ENCODE results near the gene ATP11C.
"Not testable (repeated sequence)": the region's sequence is repeated elsewhere in the genome, so short reads cannot be mapped to it uniquely, and the experiment has no call there.

Gene ATP11C

DNA sequence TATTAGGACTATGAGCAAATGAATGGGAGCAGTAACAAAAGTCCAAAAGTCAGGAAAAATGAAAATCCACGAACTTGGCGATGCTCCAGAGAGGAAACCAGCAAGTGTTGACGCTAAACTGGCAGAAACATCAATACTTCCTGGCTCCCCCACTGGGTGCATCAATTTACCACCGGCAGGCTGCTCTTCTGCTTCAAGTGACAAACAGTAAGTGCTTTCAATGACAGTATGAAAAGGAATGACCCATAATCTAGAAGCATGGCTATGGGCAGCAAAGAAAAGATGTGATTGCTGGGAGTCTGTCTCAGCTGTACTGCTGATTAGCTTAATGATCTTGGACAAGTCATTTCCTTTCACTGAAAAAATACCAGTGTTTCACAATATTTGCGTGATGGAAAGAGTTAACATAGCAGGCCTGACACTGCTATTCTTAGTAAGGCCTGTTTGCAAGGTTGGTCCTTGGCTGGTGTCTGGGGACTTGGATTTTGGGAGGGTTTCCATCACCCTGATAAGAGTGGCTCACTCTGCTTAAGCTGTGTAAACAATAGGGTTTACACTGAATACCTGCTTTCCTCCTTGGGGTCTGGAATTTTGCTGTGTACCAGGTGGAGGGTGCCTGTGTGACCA, 8.7 kb downstream of the ATP11C start:
- no peak for DNase-seq

DNA sequence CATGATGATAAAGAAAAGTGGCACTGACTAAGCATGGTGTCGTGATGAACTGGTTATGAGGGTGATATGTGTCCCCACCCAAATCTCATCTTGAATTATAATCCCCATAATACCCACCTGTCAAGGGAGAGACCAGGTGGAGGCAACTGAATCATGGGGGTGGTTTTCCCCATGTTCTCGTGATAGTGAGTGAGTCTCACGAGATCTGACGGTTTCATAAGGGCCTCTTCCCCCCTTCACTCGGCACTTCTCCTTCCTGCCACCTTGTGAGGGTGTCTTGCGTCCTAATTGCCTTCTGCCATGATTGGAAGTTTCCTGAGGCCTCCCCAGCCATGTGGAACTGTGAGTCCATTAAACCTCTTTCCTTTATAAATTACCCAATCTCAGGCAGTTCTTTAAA, 11.7 kb downstream of the ATP11C start:
- not testable (repeated sequence) for DNase-seq

DNA sequence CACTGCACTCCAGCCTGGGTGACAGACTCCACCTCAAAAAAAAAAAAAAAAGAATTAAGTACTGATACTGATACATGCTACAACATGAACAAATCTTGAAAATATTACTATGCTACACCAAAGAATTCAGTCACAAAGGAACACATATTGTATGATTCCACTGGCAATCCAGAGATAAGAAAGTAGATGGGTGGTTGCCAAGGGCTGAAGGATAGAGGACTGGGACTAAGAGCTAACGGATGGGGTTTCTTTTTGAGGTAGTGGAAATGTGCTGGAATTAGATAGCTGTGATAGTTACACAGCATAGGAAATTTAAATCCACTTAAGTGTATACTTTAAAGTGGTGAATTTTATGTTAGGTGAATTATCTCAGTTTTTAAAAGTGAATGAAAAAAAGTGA, 12.5 kb downstream of the ATP11C start:
- no peak for DNase-seq

DNA sequence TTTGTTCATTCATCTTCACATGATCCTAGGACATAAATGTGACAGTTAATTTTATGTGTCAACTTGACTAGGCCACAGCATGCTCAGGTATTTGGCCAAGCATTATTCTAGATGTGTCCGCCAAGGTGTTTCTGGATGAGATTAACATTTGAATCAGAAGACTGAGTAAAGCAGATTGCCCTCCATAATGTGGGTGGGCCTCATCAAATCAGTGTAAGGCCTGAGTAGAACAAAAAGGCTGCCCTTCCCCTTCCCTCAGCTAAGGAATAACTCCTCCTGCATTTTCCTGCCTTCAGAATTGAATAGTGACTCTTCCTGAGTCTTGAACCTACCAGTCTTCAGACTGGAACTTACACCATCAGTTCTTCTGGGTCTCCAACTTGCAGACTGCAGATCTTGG, 18.4 kb downstream of the ATP11C start:
- no peak for DNase-seq

DNA sequence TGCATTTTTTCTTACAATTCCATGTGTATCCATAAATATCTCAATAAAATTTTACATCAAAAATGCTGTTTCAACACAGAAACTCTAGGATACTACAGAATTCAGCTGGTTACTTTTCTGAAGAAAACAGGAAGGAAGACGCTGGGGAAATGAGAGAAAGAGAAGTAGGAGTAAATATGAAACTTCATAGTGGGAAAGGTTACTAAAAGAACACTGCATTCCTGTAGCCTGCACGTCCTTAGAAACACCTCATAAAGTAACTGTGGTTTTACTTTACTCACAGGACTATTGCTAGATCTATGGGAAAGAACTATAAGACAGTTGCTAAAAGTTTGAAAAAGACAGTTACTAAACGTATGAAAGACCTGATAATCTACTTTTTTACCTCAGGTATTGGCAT, 23.1 kb downstream of the ATP11C start:
- DNase-seq = no peak

DNA sequence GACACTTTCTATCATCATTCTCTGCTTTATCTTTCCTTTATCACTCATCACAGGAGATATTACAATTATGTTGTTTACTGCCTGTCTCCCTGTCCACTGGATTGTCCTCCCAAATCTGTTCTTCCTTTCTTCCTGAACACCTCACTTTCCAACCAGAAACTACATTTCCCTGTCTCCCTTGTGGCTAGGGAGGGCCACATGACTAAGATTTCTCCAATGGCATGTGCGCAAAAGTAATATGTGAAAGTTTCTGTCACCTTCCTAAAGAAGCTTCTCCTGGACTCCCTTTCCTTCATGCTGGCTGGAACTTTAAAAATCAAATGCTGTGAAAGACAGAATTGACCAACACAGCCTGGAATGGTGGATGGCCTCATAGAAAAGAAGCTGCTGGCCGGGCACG, 25.8 kb downstream of the ATP11C start:
- no peak for DNase-seq

DNA sequence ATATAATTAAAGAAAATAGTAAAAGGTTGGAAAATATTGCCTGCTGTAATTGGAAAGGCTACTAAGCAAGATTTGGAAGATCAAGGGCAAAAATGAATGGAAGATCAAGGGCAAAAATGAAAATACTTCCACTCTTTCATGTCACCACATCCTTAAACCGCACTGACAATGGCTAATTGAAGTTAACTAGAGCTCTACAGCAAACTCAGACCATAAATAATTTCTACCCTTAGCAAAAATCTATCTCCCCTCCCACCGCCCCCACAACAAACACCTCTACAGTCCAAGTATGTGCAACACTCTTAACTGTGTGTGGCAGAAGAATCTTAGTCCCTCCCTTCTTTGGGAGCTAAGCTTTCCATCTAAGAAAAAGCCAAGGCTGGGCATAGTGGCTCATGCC, 27.1 kb downstream of the ATP11C start:
- DNase-seq = no peak

DNA sequence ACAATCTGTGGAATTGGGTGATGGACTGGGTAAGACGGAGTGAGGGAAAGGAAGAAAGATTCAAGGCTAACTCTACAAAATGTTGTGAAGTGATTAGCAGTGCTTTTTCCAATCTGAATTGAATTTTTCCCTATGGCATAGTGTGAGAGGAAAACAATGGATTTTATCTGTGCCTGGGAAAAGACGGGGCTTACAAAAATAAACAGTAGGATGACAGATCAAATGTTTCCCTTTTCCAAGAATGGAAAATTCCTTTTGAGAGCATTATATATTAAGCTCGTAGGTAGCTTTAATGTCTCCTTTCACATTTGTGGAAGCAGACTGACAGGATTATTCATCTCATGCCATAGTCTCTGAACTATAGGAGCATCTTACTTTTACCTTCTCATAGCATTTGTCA, 27.8 kb downstream of the ATP11C start:
- DNase-seq = no peak

DNA sequence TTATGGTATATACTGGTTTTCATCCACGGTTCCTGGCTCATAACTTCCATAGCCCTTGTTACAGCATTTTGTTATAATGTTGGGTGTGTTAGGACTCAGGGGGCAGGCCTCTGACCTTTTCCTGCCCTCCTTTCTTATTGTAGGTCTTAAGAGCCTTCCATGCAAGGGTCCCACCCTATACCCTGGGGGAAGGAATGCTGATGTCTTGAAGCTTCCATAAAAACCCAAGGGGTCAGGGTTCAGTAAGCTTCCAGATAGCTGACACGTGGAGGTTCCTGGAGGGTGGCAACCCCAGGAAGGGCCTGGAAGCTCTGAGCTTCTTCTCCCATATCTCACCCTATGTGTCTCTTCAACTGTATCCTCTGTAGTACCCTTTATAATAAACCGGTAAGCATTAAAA, 29.6 kb downstream of the ATP11C start:
- no peak for DNase-seq

DNA sequence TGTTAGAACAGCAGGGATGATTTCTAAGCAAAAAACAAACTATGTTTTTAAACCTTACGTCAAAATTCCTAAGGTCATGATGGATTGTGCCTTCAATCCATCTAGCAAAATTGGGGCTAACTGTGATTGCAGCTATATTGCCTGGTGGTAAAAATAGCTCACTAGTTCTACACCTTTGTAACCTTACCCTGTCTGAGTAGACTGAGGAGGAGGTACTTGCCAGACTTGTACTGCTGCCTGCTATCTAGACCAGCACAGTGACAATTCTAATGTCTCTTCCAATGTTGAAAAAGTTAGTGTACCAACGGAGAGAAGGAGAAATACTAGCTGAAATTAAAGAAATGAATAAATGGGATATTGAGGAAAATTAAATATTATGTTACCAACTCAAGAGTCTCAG, 30.3 kb downstream of the ATP11C start:
- DNase-seq = no peak

DNA sequence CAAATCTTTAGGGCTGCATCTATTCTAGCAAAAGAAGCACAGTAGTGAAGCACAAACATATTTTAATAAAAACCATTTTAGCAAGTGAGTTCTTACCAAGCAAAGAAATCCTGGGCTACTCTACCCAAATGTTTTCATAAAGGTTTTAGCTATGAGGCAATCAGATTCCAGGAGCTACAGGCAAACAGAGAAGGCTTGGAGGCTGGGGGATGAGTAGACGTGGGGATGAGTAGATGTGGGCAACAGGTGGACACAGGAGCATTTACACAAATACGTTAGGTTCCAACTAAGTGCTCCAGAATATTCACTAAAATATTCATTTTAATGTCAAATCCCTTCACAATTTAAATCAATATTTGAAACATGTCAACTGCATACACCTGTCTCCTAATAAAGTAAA, 34.5 kb downstream of the ATP11C start:
- no peak for DNase-seq

DNA sequence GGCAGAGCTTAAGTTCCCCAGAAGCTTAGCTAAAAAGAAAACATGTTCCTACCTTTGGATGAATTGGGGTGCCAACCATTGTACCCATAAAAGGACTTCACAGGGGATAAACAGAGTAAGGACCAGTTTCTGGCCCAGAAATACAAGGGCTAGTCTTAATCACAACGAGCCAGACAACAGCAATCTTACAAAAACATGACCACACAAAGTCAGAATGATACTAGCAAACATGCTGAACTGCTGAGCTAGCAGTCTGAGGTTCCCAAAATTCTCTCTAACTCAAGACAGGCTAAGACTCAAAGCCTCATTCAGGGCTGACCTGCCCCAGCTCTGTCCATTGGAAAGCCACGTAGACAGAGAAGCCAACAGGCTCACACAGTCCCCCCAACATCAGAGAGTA, 40.3 kb downstream of the ATP11C start:
- DNase-seq = no peak

DNA sequence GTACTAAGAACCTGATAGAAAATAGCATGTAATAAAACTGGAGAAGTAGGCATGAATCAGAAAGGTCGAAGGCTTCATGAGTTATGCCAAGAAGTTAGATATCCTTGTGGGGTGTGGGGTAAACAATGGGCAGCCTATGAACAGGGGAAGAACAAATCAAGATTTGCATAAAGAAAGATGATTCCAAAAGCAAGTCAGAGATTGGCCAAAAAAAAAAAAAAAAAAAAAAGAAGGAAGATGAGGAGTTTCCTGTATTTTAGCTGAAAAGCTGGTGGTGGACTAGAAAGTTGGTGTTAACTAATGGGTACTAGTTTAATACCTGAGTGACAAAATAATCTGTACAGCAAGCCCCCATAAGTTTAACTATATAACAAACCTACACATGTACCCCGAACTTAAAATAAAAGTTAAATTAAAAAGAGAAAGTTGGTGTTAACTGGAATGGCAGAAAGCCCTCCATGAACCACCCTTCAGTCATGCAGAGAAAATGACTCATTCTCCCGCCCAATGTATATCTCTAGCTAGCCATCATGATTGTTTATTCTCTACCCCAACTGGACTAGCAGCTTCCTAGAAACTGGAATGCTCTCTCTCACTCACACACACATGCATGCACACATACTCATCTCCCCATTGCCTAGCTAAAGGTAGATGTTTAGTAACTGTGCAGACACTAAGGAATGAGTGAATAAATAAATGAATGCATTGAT, 41.7 kb downstream of the ATP11C start:
- no peak for DNase-seq

DNA sequence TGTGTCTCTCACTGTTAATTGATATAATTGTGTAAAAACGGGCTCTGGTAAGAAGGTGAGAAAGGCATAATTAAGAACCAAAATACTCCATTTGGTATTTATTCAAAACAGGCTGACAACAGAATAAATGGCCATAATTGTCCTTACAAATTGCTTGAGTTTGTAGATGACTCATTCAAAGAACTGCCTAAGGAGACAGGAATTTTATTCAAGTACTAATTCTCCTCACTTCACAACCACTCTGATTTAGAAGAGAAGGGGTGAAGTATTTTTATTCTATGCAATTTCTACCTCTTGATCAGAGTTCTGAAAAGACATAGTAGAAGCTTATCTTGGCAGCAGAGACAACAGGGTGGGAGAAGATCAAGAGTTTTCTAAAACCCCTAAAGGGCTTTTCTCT, 43.1 kb downstream of the ATP11C start:
- DNase-seq = no peak

DNA sequence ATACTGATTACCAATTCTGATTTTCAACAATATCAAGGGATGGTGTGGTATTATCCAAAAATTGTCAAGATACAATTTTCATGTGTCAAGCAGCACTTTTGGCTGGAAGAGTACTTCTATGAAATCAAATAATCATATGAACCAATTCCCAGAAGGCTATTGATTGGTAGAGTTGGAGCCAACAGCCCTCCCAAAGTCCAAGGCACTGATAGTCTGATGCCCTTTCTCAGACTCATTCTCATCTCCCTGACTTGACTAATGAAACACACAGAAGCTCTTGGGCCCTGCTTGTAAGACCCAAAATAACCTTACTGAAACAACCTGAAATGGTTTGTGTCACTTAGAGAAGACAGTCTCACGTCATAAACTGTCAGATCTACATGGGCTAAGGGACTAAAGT, 48.9 kb downstream of the ATP11C start:
- DNase-seq = no peak

DNA sequence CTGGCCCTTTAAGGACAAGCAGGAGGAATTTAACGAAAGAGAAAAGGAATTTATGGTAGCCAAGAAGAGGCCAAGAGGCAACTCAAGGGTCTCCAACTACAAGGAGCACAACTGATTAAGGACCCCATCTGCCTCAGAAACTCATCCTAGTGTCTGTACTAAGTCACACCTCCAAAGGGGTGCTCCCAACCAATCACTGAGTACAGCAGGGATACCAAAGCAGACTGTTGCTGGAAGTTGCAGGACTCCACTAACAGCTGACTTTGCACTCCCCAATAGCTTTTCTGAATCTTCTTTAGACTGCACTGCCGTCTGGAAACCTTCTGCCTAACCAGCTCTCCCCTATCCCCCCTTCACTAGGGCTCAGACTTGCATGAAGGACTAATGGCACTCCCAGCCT, 50.6 kb downstream of the ATP11C start:
- no peak for DNase-seq

DNA sequence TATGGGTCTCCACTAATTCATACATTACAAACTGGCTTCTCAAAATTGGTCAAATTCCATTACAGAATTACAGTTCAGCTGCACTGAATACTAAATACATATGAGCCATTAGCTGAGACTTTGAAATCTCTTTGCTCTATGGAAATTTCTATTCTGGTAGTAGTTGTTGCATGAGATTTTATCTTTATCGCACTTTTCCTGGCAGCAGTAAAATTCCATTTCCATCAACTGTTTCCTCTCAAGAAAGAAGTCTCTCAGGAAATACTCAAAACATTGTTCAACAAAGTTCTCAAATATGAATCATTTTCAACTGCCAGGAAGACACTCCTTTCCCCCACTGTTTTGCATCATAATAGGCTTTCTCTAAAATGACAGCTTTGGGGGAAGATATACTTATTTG, 51.3 kb downstream of the ATP11C start:
- no peak for DNase-seq

DNA sequence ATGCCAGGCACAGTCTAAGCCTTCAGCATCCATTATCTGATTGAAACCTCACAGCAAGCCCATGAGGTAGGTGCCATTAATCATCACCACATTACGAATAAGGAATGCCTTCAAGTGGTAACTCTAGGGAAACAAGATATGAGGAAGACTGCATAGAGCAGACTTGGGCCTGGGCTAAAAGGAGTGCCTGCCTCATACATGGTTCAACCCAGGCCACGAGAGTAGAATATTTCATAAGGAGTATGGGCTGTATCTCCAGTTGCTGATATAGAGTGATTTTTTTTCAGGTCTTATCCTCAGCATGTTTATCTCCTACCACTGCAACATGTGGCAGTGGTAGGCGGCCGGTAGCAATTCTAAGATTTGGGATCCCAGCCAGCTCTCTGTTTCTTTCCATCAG, 51.7 kb downstream of the ATP11C start:
- DNase-seq = no peak

DNA sequence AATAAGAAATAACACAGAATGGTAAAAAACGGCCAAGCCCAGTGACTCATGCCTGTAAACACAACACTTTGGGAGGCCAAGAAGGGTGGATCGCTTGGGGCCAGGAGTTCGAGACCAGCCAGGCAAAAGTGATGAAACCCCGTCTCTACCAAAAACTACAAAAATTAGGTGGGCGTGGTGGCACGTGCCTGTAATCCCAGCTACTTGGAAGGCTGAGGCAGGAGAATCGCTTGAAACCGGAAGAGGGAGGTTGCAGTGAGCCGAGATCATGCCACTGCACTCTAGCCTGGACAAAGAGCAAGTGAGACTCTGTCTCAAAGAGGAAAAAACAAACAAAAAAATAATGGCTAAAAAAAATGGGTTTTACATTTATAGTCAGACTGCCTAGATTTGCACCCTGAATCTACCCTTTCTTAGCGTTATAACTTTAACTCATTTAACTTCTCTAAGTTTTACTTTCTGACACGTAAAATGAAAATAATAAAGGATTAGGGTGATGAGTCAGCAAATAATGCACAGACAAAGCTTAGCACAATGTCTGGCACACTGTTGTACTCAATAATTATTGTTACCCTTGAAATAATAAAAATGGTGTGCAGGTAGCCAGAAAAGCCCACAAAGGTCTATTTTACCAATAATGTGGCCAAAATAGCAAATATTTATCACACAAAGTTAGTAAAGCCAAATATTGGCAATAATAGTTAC, 55.0 kb downstream of the ATP11C start:
- no peak for DNase-seq

DNA sequence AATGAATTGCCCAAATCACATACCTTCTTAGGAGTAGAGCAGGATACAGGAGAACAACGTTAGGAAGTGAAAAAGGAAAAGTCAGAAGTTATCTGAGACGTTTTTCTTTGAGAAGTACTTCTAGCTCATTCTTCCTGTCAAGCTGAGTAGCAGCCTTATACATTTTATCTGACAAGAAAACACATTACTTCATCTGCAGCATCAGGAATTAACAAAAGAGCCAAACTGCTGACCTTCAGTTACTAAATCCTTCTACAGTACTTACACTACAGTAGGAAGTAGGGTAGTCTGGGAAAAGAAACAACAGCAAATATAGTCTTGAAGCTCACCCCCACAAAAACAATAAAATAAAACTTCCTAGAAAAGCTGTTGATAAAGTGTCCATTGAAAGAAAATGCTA, 57.0 kb downstream of the ATP11C start:
- no peak for DNase-seq

DNA sequence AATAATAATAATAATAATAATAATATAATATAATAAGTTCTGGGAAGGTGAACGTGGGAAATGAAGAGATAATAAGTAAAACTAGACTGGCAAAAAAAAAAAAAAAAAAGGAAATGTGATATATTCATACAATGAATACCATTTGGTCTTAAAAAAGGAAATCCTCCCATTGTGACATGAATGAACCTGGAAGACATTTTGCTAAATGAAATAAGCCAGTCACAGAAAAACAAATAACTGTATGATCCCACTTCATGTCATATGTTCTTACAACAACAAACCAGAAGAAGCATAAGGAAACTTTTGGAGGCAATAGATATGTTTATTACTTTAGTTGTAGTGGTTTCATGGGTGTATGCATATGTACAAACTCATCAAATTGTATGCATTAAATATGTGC, 63.1 kb downstream of the ATP11C start:
- DNase-seq = no peak

DNA sequence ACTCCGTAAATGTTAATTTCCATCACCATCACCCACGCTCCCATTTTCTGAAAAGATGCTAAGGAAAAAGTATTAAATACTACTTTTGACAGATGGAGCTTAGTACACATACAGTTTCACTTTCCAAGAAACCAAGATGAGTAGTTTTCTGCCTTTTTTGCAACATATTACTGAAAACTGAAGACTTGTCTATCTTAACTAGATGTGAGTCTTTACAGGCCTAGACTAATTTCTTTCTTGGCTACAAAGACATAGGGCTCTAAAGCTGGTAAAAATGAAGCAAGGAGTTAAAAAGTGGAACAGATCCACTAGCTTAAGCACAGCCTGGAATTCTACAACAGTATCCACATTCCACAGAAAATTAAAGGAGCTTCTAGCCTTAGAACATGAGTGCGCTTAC, 68.2 kb downstream of the ATP11C start:
- no peak for DNase-seq

DNA sequence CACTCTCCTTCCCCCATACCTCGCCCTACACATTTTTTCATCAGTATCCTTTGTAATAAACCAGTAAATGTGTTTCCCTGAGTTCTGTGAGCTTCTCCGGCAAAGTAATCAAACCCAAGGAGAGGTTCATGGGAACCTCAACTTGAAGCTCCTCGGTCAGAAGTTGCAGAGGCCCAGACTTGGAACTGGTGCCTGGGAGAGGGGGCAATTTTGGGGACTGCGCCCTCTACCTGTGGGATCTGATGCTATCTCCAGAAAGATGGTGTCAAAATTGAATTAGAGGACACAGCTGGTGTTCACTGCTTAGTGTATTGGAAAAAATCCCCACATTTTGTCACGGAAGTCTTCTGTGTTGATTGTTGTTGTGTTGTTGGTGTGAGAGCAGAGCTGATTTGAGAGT, 70.6 kb downstream of the ATP11C start:
- DNase-seq = no peak

DNA sequence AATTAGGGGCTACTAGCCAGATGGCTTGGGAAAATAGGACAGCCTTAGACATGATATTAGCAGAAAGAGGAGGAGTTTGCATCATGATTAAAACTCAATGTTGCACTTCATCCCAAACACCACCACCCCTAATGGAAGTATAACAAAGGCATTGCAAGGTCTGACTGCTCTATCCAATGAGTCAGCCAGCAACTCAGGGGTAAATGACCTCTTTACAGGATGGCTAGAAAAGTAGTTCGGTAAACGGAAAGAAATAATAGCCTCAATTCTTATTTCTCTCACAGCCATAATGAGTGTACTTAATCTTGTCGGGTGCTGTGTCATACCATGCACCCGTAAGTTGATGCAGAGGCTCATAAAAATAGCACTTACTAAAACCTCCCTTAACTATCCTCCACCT, 76.0 kb downstream of the ATP11C start:
- not testable (repeated sequence) for DNase-seq

DNA sequence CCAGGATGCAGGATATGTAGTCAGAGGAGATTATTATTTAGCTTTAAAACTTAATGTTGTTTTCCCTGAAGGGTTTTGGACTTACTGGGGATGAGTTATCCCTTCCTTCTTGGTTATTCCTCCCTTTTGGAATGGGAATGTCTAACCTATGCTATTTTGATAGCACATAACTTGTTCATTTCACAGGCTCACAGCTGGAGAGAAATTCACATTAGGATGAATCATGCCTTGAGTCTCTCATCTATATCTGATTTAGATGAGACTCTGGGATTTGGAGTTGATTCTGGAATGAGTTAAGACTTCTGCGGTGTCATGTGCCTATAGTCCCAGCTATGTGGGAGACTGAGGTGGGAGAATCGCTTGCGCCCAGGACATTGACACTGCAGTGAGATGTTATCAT, 81.1 kb downstream of the ATP11C start:
- no peak for DNase-seq
